Stimulated activated effector memory CD8-positive, alpha-beta T cell treated with anti-CD3 and anti-CD28 coated beads, Interleukin-12 subunit alpha, Interleukin-12 subunit beta, amount 100 ng/mL, for 72 hours (primary cell): ENCODE data around the gene MORN1.
"Not testable (repeated sequence)": the region's sequence is repeated elsewhere in the genome, so short reads cannot be mapped to it uniquely, and the experiment has no call there.

Experiments used
- ATAC-seq: fragments of 150-1000 bp; cut with Tn5 transposase; 2 replicates; pipeline ENCODE4 v1.10.0; 2021
- DNase-seq, 2 donors: peaks; one replicate each; pipeline ENCODE4 v3.0.0; 2021 to 2022; ENCODE audit warnings: low spot score in 2 of 2
- H3K27ac Mint-ChIP-seq: one replicate; pipeline ENCODE4 v1.8.0; 2022; ENCODE audit warnings: mild to moderate bottlenecking, mixed read lengths
- H3K36me3 Mint-ChIP-seq: one replicate; pipeline ENCODE4 v1.8.0; 2022; ENCODE audit warnings: mild to moderate bottlenecking, mixed read lengths
- H3K4me1 Mint-ChIP-seq: one replicate; pipeline ENCODE4 v1.8.0; 2022; ENCODE audit warnings: mixed read lengths
- H3K4me3 Mint-ChIP-seq: one replicate; pipeline ENCODE4 v1.8.0; 2022; ENCODE audit warnings: mild to moderate bottlenecking, mixed read lengths
- H3K9me3 Mint-ChIP-seq: one replicate; pipeline ENCODE4 v1.8.0; 2022; ENCODE audit warnings: mixed read lengths

The MORN1 gene

GRCh38 chr1:2304921-2305681, 86.3 kb downstream of the MORN1 start:
- peak overlapping the region; percentile 64 for H3K27ac Mint-ChIP-seq
- no peak for ATAC-seq
- no peaks in the 10 kb centered on the region for H3K9me3 Mint-ChIP-seq

GRCh38 chr1:2304282-2304681, 87.1 kb downstream of the MORN1 start:
- H3K27ac Mint-ChIP-seq: no peak overlapping the region
- H3K36me3 Mint-ChIP-seq: peaks cover 79% of the 10 kb centered on the region
- no peak for DNase-seq
- no peak overlapping the region for H3K4me3 Mint-ChIP-seq
- peaks cover 26% of the 10 kb centered on the region for H3K4me1 Mint-ChIP-seq
- ATAC-seq: no peak
- no peaks in the 10 kb centered on the region for H3K9me3 Mint-ChIP-seq

More at GRCh38 chr1:2304921-2305681, 86.3 kb downstream of the MORN1 start:
- Mint-ChIP-seq H3K4me1 (peaks cover 18% of the 10 kb centered on the region), H3K4me3 (peak overlapping the region; percentile 20), H3K36me3 (peaks cover 79% of the 10 kb centered on the region)
- no peak for DNase-seq

GRCh38 chr1:2303781-2304180, 87.6 kb downstream of the MORN1 start:
- Mint-ChIP-seq H3K4me3 (no peak overlapping the region), H3K9me3 (no peaks in the 10 kb centered on the region), H3K4me1 (peaks cover 31% of the 10 kb centered on the region), H3K36me3 (peaks cover 75% of the 10 kb centered on the region), H3K27ac (no peak overlapping the region)
- no peak for ATAC-seq
- no peak for DNase-seq

- Mint-ChIP-seq H3K4me3 (no peak overlapping the region), H3K36me3 (peaks cover 70% of the 10 kb centered on the region), H3K27ac (no peak overlapping the region), H3K9me3 (no peaks in the 10 kb centered on the region), H3K4me1 (peaks cover 37% of the 10 kb centered on the region)
- ATAC-seq (no peak), DNase-seq (no peak)
These were observed 88.2 kb downstream of the MORN1 start for GRCh38 chr1:2303016-2303775.

- DNase-seq: no peak
- no peak for ATAC-seq
- no peaks in the 10 kb centered on the region for H3K9me3 Mint-ChIP-seq
- peaks cover 62% of the 10 kb centered on the region for H3K36me3 Mint-ChIP-seq
- peaks cover 37% of the 10 kb centered on the region for H3K4me1 Mint-ChIP-seq
- H3K4me3 Mint-ChIP-seq: peak overlapping the region; percentile 73
- no peak overlapping the region for H3K27ac Mint-ChIP-seq
These were observed 88.9 kb downstream of the MORN1 start for GRCh38 chr1:2302292-2302925.

- peaks cover 39% of the 10 kb centered on the region for H3K4me1 Mint-ChIP-seq
- H3K36me3 Mint-ChIP-seq: peaks cover 55% of the 10 kb centered on the region
- H3K9me3 Mint-ChIP-seq: no peaks in the 10 kb centered on the region
- no peak for ATAC-seq
- peak overlapping the region; percentile 93 for H3K27ac Mint-ChIP-seq
- DNase-seq: no peak
- H3K4me3 Mint-ChIP-seq: peak overlapping the region; percentile 73
These were observed 89.6 kb downstream of the MORN1 start for GRCh38 chr1:2301607-2302291.

- Mint-ChIP-seq H3K36me3 (peaks cover 52% of the 10 kb centered on the region), H3K4me1 (peaks cover 45% of the 10 kb centered on the region), H3K4me3 (peak overlapping the region; percentile 73), H3K27ac (peak overlapping the region; percentile 93), H3K9me3 (no peaks in the 10 kb centered on the region)
- ATAC-seq: peak; percentile 82
- peak; percentile 69 to 90 for DNase-seq
These were observed 90.3 kb downstream of the MORN1 start for GRCh38 chr1:2300851-2301606.

GRCh38 chr1:2300004-2300771, 91.2 kb downstream of the MORN1 start:
- DNase-seq: peak; percentile 63 to 89
- Mint-ChIP-seq H3K4me1 (peaks cover 49% of the 10 kb centered on the region), H3K36me3 (peaks cover 44% of the 10 kb centered on the region), H3K4me3 (peak overlapping the region; percentile 73), H3K9me3 (no peaks in the 10 kb centered on the region), H3K27ac (peak overlapping the region; percentile 93)
- peak; percentile 90 for ATAC-seq

- ATAC-seq: no peak
- Mint-ChIP-seq H3K36me3 (peaks cover 35% of the 10 kb centered on the region), H3K9me3 (no peaks in the 10 kb centered on the region), H3K27ac (peak overlapping the region; percentile 93), H3K4me1 (peaks cover 53% of the 10 kb centered on the region), H3K4me3 (peak overlapping the region; percentile 73)
- no peak for DNase-seq
These were observed 92.2 kb downstream of the MORN1 start for GRCh38 chr1:2299131-2299627.

GRCh38 chr1:2298685-2299084, 92.7 kb downstream of the MORN1 start:
- H3K4me1 Mint-ChIP-seq: peaks cover 57% of the 10 kb centered on the region
- peak overlapping the region; percentile 73 for H3K4me3 Mint-ChIP-seq
- ATAC-seq (no peak), DNase-seq (no peak)
- H3K36me3 Mint-ChIP-seq: peaks cover 35% of the 10 kb centered on the region
- peak overlapping the region; percentile 93 for H3K27ac Mint-ChIP-seq
- H3K9me3 Mint-ChIP-seq: no peaks in the 10 kb centered on the region

- ATAC-seq (no peak), DNase-seq (no peak)
- H3K4me3 Mint-ChIP-seq: no peak overlapping the region
- no peaks in the 10 kb centered on the region for H3K9me3 Mint-ChIP-seq
- H3K27ac Mint-ChIP-seq: no peak overlapping the region
- peaks cover 70% of the 10 kb centered on the region for H3K4me1 Mint-ChIP-seq
- H3K36me3 Mint-ChIP-seq: peaks cover 32% of the 10 kb centered on the region
These were observed 93.9 kb downstream of the MORN1 start for GRCh38 chr1:2297246-2298011.

GRCh38 chr1:2296614-2297013, 94.7 kb downstream of the MORN1 start:
- H3K9me3 Mint-ChIP-seq: no peaks in the 10 kb centered on the region
- ATAC-seq: no peak
- peaks cover 75% of the 10 kb centered on the region for H3K4me1 Mint-ChIP-seq
- no peak for DNase-seq
- H3K4me3 Mint-ChIP-seq: no peak overlapping the region
- peaks cover 35% of the 10 kb centered on the region for H3K36me3 Mint-ChIP-seq
- peak overlapping the region; percentile 63 for H3K27ac Mint-ChIP-seq

- ATAC-seq, H3K9me3 Mint-ChIP-seq, DNase-seq, H3K4me3 Mint-ChIP-seq: not testable (repeated sequence)
- Mint-ChIP-seq H3K36me3 (peaks cover 34% of the 10 kb centered on the region), H3K27ac (peak overlapping the region; percentile 63), H3K4me1 (peaks cover 75% of the 10 kb centered on the region)
These were observed 95.1 kb downstream of the MORN1 start for GRCh38 chr1:2296211-2296610.
